Urinary bladder (tissue), 4 donors: ENCODE measurements around the gene ZNF385B. TPM values are rescaled to one million over a fixed set of nuclear protein-coding genes. Genes with fewer than 3 reads are reported as not detected.

Source experiments
- DNase-seq: peaks from one replicate; pipeline ENCODE4 v3.0.0-alpha.2; 2015; ENCODE audit errors: extremely low spot score
- H3K27ac ChIP-seq: one replicate; pipeline ENCODE4 v1.5.1; 2013; ENCODE audit warnings: low read depth, mild to moderate bottlenecking, moderate library complexity
- H3K36me3 ChIP-seq: one replicate; pipeline ENCODE4 v1.6.1; 2013; ENCODE audit warnings: mild to moderate bottlenecking, moderate library complexity; ENCODE audit not compliant: insufficient read depth
- H3K4me1 ChIP-seq: one replicate; pipeline ENCODE4 v1.6.1; 2013; ENCODE audit warnings: mild to moderate bottlenecking, moderate library complexity; ENCODE audit not compliant: insufficient read depth
- H3K4me3 ChIP-seq: one replicate; pipeline ENCODE4 v1.5.1; 2013; ENCODE audit warnings: low read depth, low read length
- WGBS: extraction: QIAGEN DNeasy Blood & Tissue Kit; methylation state at CpG from one replicate; pipeline ENCODE4 v1.1.7; 2013; 5-methylcytosine and 5-hydroxymethylcytosine counted together
- polyA plus RNA-seq: library from polyadenylated mRNA; stranded (reverse); fragments of 200-250 nt; gene quantifications from one replicate; pipeline ENCODE4 v1.2.3, GENCODE V29; 2013
- total RNA-seq: library from RNA; depleted of rRNA; stranded (reverse); fragments of >200 nt; gene quantifications from one replicate; pipeline ENCODE4 v1.2.3, GENCODE V29; 2014
- donor health status: healthy with polysubstance abuse.
- donor health status: healthy.

Gene ZNF385B
- total and polyA plus RNA-seq, 2 donors, result 0.47 to 2.5 TPM

DNA sequence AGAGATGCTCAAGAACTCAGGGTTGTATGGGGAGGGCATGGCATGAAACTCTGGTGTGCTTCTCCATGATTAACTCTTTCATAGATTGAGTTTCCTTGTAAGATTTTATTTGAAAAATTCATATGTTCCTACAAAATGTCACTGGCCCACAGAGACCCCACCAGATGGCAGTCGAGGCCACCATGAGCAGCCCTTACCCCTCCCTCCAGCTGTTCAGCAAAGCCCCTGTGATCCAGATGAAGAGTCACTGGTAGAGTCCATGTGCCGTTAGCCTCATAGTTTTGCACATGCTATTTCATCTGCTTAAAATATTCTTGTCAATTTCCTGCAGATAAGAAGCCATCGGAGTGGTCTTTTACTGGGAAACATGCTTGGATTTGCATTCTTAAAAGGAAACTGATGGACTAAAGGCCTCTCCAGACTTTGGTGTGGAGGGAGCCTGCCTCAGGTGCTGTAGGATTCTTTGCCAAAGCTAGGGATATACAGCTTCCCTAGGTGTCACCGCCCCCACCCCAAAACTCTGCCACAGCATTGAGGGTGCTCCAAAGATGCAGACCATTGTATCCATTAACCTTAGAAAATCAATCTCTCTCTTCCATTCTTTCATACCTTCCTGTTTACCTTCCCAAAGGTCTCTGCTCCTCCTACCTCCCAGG lies 18.8 kb downstream of the ZNF385B start:
- H3K4me3 ChIP-seq, result no peak overlapping the region
- WGBS, result 36% methylated on average over 4 of the region's 4 CpGs
- DNase-seq, result no peak
- no peak overlapping the region for H3K27ac ChIP-seq
- no peaks in the 10 kb centered on the region for H3K4me1 ChIP-seq
- H3K36me3 ChIP-seq, result no peaks in the 10 kb centered on the region

DNA sequence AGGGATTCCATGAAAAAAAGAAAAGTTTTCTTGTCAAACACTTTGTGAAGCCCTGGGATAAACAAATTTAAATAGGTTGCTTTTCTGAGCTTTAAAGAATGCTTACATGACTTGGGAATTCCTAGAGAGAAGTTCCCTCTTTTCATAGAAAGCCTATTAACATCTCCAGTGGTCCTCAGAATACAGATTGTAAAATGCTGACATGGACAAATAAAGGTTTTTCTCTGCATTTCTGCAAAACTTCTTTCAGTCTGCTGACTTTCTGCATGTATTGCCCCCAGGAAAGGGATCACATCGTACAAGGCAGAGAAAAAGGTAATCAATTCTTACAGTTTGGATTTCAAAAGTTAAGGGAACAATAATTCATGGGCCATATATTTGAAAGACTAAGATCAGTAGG lies 20.6 kb downstream of the ZNF385B start:
- H3K27ac ChIP-seq, result no peak overlapping the region
- H3K4me1 ChIP-seq, result no peaks in the 10 kb centered on the region
- no peak for DNase-seq
- no peak overlapping the region for H3K4me3 ChIP-seq
- H3K36me3 ChIP-seq, result no peaks in the 10 kb centered on the region
- 75% methylated on average over 1 of the region's 1 CpG for WGBS

DNA sequence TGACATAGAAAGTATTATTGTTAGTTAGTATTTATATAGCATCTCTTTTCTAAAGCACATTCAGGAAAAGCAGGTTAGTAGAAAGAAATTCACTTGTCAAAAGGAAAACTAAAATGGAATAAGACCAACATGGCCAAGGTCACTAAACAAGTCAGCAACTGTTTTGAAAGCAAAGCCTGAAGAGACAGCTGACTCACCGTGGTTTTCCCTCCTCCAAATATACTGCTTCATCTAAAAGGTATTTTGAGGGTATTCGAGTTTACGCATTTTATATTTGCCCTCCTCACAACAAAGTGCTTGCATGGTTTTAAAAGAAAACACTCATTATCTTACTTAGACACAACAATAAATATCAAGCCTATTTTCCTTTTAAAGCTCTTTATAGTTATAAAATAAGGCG lies 24.0 kb downstream of the ZNF385B start:
- DNase-seq, result no peak
- no peaks in the 10 kb centered on the region for H3K4me1 ChIP-seq
- no peak overlapping the region for H3K27ac ChIP-seq
- no peak overlapping the region for H3K4me3 ChIP-seq
- 70% methylated on average over 4 of the region's 4 CpGs for WGBS
- H3K36me3 ChIP-seq, result no peaks in the 10 kb centered on the region

DNA sequence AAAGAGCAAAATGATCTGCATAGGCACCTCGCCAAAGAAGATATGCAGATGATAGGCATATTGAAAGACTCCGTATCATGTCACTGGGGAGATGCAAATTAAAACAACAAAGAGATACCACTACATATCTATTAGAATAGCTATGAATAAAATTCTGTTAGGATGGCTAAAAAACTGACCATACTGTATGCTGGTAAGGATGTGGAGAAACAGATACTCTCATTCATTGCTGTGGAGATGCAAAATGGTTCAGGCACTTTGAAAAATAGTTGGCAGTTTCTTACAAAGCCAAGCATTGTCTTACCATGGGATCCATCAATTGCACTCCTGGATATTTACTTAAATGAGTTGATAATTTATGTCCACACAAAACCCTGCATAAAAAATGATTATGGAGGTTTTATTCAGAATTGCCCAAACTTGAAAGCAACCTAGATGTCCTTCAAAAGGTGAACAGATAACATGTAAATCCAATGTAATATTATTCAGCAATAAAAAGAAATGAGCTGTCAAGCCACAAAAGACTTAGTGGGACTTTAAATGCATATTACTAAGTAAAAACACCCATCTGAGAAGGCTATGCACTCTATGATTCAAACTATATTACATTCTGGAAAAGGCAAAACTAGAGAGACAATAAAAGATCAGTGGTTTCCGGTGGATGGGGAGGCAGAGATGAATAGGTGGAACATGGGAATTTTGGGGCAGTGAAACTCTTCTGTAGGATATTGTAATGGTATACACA lies 31.2 kb downstream of the ZNF385B start:
- H3K4me1 ChIP-seq, result no peaks in the 10 kb centered on the region
- no peak for DNase-seq
- no peak overlapping the region for H3K4me3 ChIP-seq
- no peak overlapping the region for H3K27ac ChIP-seq
- WGBS, result 85% methylated on average over 3 of the region's 3 CpGs
- H3K36me3 ChIP-seq, result no peaks in the 10 kb centered on the region

DNA sequence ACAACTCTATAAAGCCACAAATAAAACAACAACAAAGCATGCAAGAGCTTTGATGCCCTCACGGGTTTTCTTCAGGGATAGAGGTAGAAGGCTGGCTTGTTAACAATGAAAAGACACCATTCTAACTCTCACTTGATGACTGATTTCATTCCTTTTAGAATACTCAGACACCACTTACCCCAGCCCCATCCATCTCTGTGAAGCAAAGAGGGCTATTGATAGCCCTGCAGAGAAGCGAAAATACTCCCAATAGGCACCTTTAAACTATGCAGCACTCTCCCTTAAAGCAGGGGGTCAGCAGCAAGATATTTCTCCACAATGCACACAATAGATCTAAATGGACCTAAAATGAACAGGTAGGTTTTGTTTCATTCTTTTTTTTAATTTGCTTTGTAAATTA lies 35.1 kb downstream of the ZNF385B start:
- WGBS, result 87% methylated on average over 2 of the region's 2 CpGs
- Histone ChIP-seq H3K36me3 (no peaks in the 10 kb centered on the region), H3K27ac (no peak overlapping the region), H3K4me1 (no peaks in the 10 kb centered on the region), H3K4me3 (no peak overlapping the region)
- DNase-seq, result no peak

DNA sequence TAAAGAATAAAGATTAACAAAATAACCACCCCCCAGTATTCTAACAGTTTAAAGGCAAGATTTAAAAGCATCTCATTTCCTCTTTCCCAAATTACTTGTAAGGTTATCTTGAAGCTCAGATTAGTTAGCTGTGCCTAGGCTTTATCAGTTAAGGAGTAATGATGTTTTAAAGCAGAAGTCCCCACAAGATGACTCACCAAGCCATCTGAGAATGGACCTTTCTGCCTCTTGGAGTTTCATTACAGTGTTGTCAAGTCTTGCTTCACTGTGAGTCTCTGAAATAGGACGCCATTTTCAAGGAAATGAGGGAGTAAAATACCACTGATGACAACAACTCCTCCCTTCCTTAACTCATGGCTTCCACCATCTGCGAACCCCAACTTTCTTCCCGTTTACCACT lies 35.9 kb downstream of the ZNF385B start:
- Histone ChIP-seq H3K4me3 (no peak overlapping the region), H3K27ac (no peak overlapping the region), H3K4me1 (no peaks in the 10 kb centered on the region), H3K36me3 (no peaks in the 10 kb centered on the region)
- no peak for DNase-seq
- 85% methylated on average over 3 of the region's 3 CpGs for WGBS

DNA sequence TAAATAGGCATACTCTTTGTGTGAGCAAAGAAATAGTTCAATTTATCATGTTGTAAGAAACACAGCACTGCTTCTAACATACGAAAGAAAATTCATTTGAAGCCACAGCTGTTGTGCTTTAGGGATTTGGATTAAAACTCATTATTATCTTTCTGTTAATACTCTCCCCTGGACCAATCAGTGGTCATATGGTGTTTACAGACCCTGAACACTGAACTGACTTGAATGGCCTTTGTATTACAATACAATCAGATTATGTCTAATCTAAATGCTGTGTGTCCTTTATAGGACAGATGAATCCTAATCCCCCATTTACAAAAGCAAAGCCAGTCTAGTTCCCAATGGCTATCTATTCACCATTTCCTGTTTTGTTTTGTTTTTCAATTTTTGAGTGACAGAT lies 36.5 kb downstream of the ZNF385B start:
- Histone ChIP-seq H3K4me3 (no peak overlapping the region), H3K4me1 (no peaks in the 10 kb centered on the region), H3K36me3 (no peaks in the 10 kb centered on the region), H3K27ac (no peak overlapping the region)
- no peak for DNase-seq
- WGBS, result 63% methylated on average over 1 of the region's 1 CpG

DNA sequence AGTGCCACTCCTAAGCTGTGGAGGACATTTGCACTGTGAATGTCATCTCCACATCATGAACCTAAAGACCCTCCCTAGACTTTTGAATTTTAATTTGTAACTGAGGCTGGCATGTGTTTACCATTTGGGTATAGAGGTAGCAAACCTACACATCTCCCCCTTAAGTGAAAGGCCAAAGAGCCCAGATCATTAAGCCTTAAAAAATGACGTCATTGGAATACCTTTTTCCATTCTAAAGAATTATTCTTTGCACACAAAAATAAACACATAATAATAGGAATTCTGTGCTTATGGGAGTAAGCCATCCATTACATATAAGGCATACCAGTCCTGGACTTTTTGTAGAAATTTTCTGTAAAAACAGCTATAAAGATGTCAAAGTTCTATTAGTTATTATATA lies 38.9 kb downstream of the ZNF385B start:
- no peaks in the 10 kb centered on the region for H3K4me1 ChIP-seq
- no peaks in the 10 kb centered on the region for H3K36me3 ChIP-seq
- no peak for DNase-seq
- 51% methylated on average over 1 of the region's 1 CpG for whole genome bisulfite sequencing
- H3K4me3 ChIP-seq, result no peak overlapping the region
- H3K27ac ChIP-seq, result no peak overlapping the region

DNA sequence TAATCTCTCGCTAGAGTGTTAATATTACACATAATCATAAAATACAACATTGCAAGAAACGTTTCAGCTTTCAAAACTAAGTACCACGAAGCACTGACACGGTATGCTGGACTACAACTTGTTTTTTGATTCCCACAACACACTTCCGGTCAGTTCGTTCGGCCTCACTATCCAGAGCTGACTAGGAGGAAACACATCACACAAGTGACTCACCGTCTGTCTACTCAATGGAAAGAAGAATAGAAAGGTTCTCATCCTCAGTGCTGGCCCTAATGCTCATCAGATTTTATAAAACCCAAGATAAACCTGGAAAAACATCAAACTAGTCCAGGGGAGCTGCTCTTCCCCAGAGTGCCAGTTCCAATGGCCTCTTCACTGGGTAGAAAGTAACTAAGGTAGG lies 42.9 kb downstream of the ZNF385B start:
- no peak for DNase-seq
- WGBS, result 82% methylated on average over 8 of the region's 8 CpGs
- no peak overlapping the region for H3K27ac ChIP-seq
- no peak overlapping the region for H3K4me3 ChIP-seq
- H3K36me3 ChIP-seq, result no peaks in the 10 kb centered on the region
- no peaks in the 10 kb centered on the region for H3K4me1 ChIP-seq

DNA sequence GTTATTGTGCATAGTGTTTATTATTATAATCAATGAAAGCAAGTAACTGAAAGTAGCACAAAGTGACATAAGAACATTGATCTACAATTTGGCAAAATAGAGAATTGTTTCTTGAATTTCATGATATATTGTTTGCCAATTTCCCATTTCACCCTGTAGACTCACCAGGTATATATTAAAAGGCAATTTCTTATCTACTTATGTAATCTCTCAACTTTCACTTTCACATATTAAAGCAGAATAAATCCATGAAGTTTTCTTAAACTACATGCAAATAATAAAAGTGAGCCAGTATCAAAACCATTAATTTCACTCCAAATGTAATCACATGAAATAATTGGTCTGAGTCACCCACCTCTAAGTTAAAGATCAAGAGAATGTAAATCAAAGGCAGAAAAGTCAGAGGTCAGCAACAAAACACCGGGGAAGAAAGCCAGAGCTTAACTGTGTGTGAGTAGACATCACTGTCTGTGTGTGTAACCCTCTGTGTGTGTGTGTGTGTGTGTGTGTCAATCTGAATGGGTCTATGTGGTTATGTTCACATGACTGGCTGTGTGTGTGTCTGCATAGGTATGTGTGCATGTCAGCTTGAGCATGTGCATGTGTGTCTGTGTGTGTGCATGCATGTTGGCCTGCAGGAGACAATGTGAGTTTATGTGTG lies 44.1 kb downstream of the ZNF385B start:
- 30% methylated on average over 1 of the region's 1 CpG for WGBS
- DNase-seq, result no peak
- Histone ChIP-seq H3K4me3 (no peak overlapping the region), H3K4me1 (no peaks in the 10 kb centered on the region), H3K27ac (no peak overlapping the region), H3K36me3 (no peaks in the 10 kb centered on the region)

DNA sequence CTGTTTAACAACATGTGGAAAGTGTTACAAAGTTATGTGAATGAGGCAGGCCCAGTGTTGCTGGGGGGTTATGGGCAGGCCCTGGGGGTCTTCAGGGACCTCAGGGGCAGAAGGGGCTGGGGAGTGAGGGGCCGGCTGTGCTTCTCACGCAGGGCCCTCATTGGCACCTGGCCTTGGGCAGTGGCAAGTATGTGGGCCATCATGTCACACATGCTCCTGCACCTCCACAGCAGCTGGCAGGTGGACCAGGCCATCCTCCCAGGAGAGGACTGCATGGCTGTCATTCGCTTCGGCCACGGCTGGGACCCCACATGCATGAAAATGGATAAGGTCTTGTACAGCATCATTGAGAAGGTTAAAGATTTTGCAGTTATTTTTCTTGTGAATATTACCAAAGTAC lies 47.4 kb downstream of the ZNF385B start:
- 96% methylated on average over 5 of the region's 5 CpGs for WGBS
- DNase-seq, result no peak
- Histone ChIP-seq H3K4me3 (no peak overlapping the region), H3K36me3 (no peaks in the 10 kb centered on the region), H3K4me1 (no peaks in the 10 kb centered on the region), H3K27ac (no peak overlapping the region)

DNA sequence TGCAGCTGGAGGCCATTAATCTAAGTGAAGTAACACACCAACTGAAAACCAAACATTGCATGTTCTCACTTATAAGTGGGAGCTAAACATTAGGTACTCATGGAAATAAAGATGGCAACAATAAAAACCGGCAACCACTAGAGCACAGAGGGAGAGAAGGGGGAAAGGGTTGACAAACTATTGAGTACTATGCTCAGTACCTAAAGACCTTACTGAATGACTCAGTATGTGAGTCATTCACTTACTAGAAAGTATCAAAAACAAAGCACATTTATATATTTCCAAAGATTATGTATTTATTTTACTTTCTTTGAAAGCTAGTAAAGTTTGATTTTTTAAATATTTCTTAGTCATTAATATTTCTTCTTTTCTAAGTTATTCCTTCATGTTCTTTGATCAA lies 48.9 kb downstream of the ZNF385B start:
- Histone ChIP-seq H3K4me1 (no peaks in the 10 kb centered on the region), H3K27ac (no peak overlapping the region), H3K36me3 (no peaks in the 10 kb centered on the region), H3K4me3 (no peak overlapping the region)
- 96% methylated on average over 1 of the region's 1 CpG for WGBS
- no peak for DNase-seq

DNA sequence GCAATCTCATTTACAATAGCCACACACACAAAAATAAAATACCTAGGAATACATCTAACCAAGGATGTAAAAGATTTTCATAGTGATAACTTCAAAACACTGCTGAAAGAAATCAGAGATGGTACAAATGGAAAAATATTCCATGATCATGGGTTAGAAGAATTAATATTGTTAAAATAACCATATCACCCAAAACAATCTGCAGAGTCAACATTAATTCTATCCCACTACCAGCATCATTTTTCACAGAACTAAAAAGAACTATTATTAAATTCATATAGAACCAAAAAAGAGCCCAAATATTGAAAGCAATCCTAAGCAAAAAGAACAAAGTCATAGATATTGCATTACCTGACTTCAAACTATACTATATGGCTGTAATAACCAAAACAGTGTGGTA lies 50.4 kb downstream of the ZNF385B start:
- DNase-seq, result no peak
- Histone ChIP-seq H3K4me1 (no peaks in the 10 kb centered on the region), H3K4me3 (no peak overlapping the region), H3K36me3 (no peaks in the 10 kb centered on the region), H3K27ac (no peak overlapping the region)

DNA sequence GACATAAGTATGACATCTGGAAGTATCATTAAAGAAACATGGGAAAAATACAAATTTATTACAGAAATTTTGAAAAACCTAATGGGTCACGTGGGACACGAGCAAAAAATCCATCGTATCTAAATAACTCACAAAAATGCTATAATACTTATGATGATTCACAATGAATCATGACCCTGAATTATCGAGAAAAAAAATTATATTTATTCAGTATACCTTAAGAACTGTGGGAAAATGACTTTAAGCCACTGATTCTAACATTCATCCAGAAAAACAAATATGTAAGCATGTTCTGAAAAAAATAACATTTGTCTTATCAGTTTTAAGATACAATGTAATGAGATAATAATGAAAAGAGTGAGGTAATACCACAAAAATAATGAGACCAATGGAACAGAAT lies 51.8 kb downstream of the ZNF385B start:
- 90% methylated on average over 4 of the region's 4 CpGs for WGBS
- H3K4me1 ChIP-seq, result no peaks in the 10 kb centered on the region
- no peak overlapping the region for H3K27ac ChIP-seq
- H3K4me3 ChIP-seq, result no peak overlapping the region
- DNase-seq, result no peak
- no peaks in the 10 kb centered on the region for H3K36me3 ChIP-seq
